SIG-M5 treated with dmso at 0.1 percent for 504 hours (cell line): ENCODE data around the gene MARF1.
"Not testable (repeated sequence)": the region's sequence is repeated elsewhere in the genome, so short reads cannot be mapped to it uniquely, and the experiment has no call there.

Experiments
- DNase-seq: peaks from one replicate; lab custom pipeline; 2025; ENCODE audit not compliant: unreplicated experiment; lab: John Stamatoyannopoulos, UW

MARF1 gene

DNA sequence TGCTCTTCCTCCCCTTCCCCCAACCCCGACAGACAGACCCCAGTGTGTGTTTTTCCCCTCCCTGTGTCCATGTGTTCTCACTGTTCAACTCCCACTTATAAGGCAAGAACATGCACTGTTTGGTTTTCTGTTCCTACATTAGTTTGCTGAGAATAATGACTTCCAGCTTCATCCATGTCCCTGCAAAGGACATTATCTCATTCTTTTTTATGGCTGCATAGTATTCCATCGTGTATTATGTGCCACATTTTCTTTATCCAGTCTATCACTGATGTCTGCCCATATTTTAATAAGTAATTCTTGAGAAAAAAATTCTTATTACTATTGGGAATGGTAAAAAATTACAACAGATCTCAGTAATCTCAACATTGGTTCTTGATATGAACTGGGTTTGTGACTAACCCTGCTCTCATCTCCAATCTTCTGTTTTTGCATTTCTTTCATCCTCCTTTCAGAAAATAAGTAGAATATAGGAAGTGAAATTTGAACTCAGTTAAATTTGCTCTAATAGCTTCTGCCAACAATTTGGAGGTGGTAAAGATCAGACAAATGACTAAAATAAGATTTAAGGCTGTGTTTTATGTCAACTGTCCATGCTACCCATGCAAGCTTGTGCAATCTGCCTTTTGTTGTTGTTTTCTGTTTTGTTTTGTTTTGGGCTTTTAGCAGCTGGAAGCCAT is 11.1 kb downstream of the MARF1 start:
- no peak for DNase-seq

DNA sequence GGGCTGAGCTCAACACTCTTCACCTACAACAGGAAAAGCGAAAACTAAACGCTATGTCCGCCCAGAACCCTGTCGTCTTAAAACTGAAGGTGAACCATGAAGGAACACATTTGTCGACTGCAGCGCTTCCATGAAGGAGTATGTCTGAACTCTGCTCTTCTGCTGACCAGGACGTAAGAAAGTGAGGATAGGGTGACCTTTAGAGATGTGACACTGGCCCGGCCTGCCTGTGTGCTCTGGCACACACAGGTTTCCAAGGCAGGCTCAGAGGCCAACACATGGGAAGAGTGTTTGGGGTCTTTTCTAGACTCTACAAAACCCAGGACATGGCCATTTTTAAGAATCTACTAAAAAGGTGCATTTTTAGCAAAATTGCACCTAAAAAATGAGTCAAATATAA is 21.1 kb downstream of the MARF1 start:
- DNase-seq = no peak

DNA sequence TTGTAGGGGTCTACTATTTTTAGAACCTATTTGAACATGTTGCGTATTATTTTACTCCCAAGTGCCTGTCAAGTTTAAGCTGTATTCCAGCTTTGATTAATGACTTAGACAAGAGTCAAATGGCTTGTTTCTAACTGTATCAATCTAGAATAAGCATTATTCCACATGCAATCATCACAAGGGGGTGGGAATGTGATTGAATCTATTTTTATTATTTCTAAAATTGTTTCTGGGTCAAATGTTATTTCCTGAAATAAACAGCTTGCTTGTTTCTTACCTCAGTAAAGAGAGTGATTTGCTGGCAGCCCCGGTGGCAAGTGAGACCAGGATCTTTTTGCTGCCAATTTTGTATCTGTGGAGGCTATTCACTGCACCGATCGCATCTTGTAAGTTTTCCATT is 21.5 kb downstream of the MARF1 start:
- DNase-seq = no peak

DNA sequence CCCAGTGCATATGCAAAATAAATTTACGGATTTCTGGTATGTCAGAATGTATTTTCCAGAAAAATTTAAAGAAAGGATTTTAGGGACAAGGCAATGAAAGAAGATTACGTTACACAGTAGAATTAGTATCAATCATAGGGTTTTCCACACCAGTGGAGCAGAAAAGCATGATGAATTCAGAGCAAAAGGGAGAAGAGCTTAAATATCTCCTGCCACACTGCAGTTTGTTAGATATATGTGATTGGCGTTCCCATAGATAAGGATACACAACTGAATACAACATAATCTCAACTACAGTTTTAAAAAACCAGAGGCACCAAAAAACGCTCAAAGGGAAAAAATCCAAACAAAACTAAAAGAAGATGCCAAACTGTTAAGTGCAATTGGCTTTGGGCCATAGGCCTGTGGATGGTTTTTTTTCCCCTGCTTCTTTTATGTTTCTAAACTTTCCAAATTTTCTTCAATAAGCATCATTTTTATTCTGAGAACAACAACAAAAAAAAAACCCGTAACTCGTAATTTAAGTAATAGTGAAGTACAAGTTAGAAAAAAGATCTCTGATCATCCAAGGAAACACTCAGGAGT is 22.3 kb downstream of the MARF1 start:
- no peak for DNase-seq

DNA sequence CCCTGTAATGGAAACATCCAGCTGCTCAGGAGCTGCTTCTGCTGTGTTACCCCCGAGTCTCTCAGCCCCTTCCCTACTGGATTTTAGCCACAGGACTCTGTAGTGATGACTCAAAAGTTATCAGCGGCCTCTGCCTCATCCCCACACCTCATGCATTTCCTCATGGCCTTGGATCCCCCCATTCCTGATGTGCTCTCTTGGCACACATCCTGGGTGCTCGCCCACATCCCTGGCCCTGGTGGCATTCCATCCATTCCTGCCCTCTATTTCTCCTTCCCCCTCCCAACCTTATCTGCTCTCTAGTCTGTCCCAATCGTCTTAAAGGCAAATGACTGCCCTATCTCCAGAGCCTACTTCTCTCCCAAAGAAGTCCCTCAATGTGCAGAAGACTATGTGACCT is 24.6 kb downstream of the MARF1 start:
- no peak for DNase-seq

DNA sequence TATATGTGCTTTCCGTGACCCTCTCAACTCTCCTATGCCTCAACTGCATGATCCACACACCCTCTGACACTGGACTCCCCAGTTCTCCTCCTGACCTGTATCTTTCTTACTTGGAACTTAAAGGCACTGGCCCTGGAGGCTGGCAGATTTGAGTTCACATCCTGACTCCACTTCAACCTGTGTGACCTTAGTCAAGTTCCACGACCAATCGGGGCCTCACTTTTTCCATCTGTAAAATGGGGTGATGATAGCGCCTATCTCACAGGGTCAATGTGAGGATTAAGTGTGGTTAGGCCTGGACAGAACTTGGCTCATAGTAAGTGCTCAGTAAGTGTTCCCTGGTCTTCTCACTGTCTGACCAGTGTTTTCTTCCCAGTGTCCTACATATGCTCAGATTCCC is 25.1 kb downstream of the MARF1 start:
- DNase-seq = no peak

DNA sequence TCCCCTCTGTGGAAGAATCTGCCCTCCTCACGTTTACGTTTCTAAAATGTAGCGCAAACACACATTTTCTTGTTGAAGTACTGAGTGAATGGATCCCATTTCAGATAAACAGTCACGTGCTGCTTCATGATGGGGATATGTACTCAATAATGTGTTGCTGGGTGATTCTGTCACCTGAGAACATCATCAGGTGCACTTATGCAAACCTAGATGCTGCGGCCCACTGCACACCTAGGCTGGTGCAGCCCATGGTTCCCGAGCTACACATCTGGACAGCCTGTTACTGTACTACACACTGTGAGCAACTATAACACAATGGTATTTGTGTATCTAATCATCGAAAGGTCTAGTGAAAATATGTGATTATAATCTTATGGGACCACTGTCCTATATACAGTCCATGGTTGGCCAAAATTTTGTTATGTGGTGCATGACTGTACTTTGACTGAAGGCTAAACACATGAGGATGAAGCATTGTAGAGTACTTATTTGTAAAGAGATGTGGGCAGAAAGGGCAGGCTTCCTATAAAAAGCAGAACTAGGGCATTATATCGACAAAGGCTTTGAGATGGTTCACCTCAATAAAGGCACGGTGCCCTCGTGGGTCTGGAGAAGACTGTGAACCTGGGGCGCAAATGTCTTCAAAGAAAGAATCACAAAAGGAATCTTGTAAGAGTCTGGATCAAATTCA is 26.3 kb downstream of the MARF1 start:
- no peak for DNase-seq

DNA sequence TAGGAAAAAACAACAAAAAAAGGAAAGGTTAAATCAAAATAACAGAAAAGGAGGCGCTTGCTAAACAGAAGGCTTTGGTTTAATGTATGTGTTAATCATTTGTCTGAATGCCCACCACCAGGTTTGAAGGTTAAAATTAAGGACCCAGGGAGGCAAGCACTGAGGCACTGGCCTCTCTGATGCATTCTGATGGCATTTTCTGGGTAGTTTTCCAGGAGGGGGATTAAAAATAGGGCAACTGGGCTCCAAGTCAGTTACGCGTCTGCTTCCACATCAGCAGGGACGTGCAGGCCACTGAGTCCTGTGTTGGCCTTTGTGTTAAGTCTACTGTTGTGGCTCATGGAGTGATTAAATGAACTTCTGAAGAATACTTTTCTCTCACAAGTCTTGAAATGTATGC is 26.9 kb downstream of the MARF1 start:
- DNase-seq = no peak

DNA sequence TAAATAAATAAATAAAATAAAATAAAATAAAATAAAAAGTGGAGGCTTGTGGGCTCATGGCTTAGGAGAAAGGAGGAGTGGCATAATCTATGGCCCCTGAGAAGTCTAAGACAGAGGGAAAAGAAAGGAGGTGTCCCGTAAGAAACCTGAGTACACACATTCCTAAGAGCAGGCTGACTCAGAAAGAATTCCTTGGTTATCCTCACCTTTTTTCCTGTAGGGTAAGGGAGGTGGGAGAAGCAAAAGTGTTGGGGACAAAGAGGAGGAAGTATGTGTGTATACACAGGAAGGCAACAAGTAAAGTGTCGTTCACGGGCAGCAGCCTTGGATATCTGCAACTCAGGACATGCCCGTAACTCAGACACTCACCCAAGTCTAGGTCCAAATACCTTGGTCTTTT is 29.3 kb downstream of the MARF1 start:
- DNase-seq = no peak

DNA sequence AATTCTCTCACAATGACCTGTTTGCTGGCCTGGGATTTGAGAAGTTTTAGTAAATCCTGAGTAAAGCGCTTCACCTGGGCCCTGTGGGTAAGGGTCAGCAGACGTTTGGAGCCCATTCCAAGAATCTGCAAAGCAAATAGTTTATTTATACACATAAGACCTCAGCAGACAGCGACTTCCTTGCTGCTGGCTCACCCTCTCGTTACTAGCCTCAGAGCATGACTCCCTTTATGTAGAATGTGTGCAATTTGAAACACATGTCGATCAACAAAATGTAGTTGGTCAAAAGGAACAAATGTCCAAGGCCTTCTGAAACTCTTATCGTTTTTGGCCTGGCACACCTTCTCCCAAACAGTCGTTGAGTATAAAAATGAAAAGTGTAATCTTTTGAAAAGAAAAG is 31.3 kb downstream of the MARF1 start:
- DNase-seq = no peak

DNA sequence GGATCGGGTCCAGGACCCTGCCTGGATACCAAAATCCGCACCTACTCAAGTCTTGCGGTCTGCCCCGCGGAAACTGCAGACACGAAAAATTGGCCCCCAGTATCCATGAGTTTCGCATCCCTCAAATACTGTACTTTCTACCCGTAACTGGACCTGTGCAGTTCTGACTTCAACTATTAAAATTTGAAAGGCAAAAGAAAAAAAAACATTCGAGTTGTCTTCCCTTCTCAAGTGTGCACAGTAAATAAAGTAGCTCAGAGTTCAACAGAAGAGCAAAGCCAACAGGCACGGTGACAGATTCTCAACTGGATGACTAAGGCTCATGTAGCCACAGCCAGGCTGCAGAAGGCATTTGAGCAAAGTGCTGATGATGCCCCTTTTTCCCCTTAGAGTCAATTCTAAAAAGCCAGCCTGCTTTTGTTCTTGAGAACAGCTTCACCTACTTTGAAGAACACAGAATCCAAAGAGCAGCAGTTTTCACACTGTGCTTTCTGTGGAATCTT is 32.5 kb downstream of the MARF1 start:
- no peak for DNase-seq

DNA sequence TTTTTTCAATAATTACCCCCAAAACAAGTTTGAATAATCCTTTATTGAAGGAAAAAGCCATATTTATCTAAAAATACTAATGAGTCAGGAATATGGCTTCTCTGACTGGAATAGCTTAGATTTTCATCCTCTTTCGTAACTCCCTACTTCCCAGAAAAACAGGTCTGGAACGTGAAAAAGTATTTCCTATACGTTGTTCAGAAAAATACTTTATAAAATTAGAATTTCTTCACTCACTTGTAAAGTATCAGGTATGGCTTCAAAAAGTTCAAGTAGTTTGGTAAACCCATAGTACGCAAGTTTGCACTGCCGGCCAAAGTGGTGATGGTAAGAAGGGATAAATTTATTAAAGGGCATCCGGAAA is 33.7 kb downstream of the MARF1 start:
- no peak for DNase-seq

DNA sequence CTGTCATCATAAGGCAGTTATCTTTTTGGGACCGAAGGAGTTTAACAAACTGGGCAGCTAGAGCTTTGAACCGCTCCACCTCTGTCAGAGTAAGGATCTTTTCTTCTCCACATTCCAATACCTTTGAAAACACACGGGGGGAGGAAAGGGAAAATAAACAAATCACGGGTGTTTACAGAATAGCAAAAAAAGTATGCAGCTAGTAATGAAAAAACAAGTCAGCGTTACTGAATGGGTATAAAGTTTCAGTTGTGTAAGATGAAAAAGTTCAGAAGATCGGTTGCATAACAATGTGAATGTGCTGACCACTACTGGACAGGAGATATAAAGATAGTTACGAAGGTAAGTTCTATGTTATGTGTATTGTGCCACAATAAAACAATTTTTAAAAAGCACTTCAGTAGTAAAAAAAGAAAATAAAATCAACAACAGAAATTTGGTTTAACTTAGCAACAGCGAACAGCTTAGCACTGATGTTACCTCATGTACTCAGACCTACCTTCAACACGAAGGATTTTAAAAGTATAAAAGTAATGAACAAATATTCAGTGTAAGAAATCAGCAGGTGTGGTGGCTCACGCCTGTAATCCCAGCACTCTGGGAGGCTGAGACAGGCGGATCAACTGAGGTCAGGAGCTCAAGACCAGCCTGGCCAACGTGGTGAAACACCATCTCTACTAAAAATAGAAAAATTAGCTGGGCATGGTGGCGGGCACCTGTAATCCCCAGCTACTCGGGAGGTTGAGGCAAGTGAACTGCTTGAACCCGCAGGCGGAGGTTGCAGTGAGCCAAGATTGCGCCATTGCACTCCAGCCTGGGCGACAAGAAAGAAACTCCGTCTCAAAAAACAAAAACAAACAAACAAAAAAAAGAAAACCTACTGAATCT is 34.3 kb downstream of the MARF1 start:
- no peak for DNase-seq

DNA sequence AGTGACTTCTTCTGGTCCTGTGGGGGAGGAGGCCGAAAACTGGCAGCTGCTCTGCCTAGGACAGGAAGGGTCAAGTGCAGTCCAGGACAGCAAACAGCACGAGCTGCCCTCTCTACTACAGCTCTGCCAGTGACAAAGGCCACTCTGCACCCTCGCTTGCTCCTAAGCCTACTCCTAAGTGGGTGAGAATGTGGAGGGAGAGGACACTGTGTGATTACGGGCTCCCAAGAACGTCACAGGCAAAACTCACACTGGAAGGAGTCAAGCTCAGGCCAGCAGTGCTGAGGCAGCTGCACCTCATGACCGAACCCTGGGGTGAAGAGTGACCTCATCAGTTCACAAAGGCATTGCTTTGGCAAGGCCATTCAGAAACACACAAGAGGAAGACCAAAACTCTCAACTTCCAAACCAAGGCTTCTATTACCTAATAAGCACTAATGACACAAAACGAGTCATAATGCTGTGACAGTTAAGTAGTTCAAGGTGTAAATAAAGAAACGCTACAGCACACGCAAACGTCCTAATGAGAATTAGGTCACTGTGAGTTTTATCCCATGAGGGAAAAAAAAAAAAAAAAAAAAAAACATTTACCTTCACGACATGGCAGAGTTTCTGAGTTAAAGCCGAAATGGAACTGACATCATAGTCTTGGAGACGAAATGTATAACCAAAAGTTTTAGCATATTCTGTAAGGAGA is 35.1 kb downstream of the MARF1 start:
- DNase-seq = no peak

DNA sequence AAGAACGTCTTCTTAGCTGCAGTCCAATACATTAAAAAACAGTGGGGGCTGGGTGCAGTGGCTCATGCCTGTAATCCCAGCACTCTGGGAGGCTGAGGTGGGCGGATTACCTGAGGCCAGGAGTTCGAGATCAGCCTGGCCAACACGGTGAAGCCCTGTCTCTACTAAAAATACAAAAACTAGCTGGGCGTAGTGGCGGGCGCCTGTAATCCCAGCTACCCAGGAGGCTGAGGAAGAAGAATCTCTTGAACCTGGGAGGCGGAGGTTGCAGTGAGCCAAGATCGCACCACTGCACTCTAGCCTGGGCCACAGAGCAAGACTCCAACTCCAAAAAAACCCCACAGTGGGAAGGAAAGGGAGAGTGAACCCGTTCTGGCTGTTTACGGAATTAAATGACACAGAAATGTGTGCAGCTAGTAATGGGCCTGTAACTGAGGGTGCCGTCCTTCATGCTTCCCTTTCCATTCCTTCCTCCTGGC is 35.7 kb downstream of the MARF1 start:
- not testable (repeated sequence) for DNase-seq

DNA sequence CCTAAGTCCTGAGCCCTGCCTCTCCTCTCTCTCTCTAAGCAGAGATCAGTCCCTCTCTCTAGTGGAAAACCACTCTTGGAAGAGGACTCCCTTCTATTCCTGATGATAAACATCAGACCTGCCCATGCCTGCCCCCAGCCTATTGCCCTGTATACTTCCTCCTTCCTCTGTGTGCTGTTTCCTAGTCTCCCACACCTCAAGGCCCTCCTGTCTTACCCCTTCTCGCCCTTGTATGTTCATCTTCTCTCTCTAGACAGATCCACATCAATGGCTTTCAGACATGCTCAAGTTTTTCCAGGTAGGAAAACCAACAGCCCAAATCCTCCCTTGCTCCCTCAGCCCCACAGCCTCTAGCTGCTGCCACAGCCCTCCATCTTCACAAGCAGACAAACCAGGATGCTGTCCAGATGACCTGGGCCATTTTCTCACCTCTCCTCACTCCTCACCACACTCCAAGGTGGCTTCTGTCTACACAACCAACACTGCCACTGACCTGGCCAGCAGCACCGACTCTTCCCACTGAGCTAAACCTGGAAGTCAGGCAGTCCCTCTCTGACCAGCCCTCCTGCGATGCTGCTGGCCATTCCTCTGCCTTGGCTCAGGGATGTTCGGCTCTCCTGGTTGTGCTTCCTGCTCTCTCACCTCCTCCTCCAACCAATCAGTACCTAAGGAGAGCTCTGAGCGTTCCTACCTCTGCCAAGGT is 36.3 kb downstream of the MARF1 start:
- no peak for DNase-seq

DNA sequence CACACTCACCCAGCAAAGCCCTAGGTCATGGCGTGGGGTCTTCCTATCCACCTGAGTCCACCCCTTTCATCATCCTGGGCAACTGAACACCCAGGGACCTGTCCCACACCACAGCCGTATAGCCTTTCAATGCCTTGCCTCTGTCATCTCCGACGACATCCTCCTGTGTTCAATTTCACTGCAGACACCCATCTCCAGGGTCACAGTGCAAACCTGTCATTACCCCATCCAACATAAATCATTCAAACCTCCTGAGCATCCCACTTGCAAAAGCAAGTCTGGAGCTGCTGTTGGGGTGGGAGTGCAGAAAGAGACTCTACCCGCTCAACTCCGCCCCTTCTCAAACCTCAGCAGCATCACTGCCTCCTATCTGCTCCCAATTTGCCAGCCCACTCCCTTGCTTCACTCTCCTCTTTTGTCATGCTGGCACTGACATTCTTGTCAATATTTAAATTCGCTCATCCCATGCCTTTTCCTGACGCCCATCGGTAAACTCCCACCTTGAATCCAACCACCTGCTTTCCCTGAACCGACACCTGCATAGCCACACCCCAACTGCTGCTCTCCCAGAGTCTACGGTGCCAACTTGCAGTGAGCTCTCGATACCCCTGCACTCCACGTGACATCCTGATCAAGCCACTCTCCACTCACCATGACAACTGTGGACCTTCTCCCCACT is 37.0 kb downstream of the MARF1 start:
- DNase-seq = no peak

DNA sequence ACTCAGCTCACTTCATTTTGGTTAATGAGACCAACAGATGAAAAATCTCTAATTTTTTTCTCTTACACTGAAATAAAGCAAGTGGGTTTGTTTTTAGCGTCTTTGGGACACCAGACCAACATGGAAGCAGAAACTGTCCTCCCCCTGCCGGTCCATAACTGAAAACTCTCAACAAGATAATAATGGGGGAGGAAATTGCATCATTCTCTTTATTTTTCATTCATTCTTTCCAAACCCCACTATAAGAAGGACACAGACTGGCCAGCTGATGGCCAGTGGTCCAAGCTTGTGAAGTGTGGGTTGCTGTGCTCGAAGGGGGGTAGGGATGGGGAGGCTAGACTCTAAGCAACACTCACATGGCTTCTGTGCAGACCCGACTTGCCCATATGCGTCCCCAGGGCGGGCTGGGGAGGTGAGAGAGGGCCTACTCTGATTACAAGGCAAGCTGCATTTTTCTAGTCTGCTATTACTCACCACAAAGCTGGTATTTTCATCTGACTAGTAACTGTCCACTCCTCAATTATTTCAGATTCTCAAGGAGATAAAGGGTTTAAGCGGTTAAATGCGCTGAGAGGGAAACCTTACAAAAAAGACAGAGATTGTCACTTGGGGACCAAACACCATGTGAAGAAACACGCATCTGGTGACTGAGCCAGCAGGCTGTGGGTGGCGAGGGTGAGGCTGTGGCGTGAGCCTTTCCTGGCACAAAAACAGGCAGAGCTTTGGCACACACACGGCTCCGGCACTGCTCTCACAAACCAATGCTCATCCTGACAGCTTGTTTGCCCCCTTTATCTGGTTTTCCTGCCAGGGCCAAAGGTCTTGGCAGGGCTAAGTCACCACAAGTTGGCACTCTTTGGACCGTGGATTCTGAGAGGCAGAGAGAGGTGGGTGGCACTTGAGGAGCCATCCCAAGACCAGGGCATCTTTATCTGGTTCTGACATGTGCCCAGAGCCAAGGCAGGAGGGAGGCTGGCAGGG is 38.2 kb downstream of the MARF1 start:
- no peak for DNase-seq
